ENCODE data around the gene GSTT4.
"Not testable (repeated sequence)": the region's sequence is repeated elsewhere in the genome, so short reads cannot be mapped to it uniquely, and the experiment has no call there.

Gene GSTT4

GRCh38 chr22:24003887-24004286, 1.4 kb downstream of the GSTT4 start:
- no peaks in the 10 kb centered on the region for H3K27me3 ChIP-seq
- no peaks in the 10 kb centered on the region for H3K4me1 ChIP-seq
- no peaks in the 10 kb centered on the region for H3K36me3 ChIP-seq
- H3K4me3 ChIP-seq (ENCODE audit: low read depth, low read length): no peak overlapping the region
- H3K9me3 ChIP-seq: no peaks in the 10 kb centered on the region
- no peak for TF ChIP-seq CTCF (IDR thresholded peaks at IDR 0.05; ENCODE audit: low read depth, low read length)
- no peak for DNase-seq

GRCh38 chr22:24002851-24003250, 2.4 kb downstream of the GSTT4 start:
- TF ChIP-seq CTCF (IDR thresholded peaks at IDR 0.05; ENCODE audit: low read depth, low read length): no peak
- no peaks in the 10 kb centered on the region for H3K36me3 ChIP-seq
- no peak overlapping the region for H3K4me3 ChIP-seq (ENCODE audit: low read depth, low read length)
- DNase-seq: no peak
- H3K27me3 ChIP-seq: no peaks in the 10 kb centered on the region
- H3K4me1 ChIP-seq: no peaks in the 10 kb centered on the region
- no peaks in the 10 kb centered on the region for H3K9me3 ChIP-seq

- no peaks in the 10 kb centered on the region for H3K4me1 ChIP-seq
- no peaks in the 10 kb centered on the region for H3K36me3 ChIP-seq
- H3K27me3 ChIP-seq: no peaks in the 10 kb centered on the region
- no peak overlapping the region for H3K4me3 ChIP-seq (ENCODE audit: low read depth, low read length)
- H3K9me3 ChIP-seq: no peaks in the 10 kb centered on the region
- no peak for TF ChIP-seq CTCF (IDR thresholded peaks at IDR 0.05; ENCODE audit: low read depth, low read length)
- no peak for DNase-seq
Measured at GRCh38 chr22:24002272-24002671, 3.0 kb downstream of the GSTT4 start.

- no peaks in the 10 kb centered on the region for H3K4me1 ChIP-seq
- no peak for TF ChIP-seq CTCF (IDR thresholded peaks at IDR 0.05; ENCODE audit: low read depth, low read length)
Measured at GRCh38 chr22:24001314-24001713, 3.9 kb downstream of the GSTT4 start.

GRCh38 chr22:23999779-24000178, 5.5 kb downstream of the GSTT4 start:
- H3K36me3 ChIP-seq; DNase-seq; H3K9me3 ChIP-seq; H3K4me1 ChIP-seq; H3K27me3 ChIP-seq; H3K4me3 ChIP-seq (ENCODE audit: low read depth, low read length): not testable (repeated sequence)

More at GRCh38 chr22:24001314-24001713, 3.9 kb downstream of the GSTT4 start:
- no peaks in the 10 kb centered on the region for H3K36me3 ChIP-seq
- no peak for DNase-seq
- no peak overlapping the region for H3K4me3 ChIP-seq (ENCODE audit: low read depth, low read length)
- no peaks in the 10 kb centered on the region for H3K9me3 ChIP-seq
- H3K27me3 ChIP-seq: no peaks in the 10 kb centered on the region

GRCh38 chr22:23997092-23997491, 8.2 kb downstream of the GSTT4 start:
- DNase-seq: no peak
- no peak for TF ChIP-seq CTCF (IDR thresholded peaks at IDR 0.05; ENCODE audit: low read depth, low read length)
- Histone ChIP-seq H3K4me1 (no peaks in the 10 kb centered on the region), H3K9me3 (no peaks in the 10 kb centered on the region), H3K4me3 (ENCODE audit: low read depth, low read length) (no peak overlapping the region), H3K36me3 (no peaks in the 10 kb centered on the region), H3K27me3 (no peaks in the 10 kb centered on the region)

- H3K36me3 ChIP-seq; H3K27me3 ChIP-seq; H3K4me3 ChIP-seq (ENCODE audit: low read depth, low read length); H3K4me1 ChIP-seq; H3K9me3 ChIP-seq: not testable (repeated sequence)
- peak; percentile 42 for DNase-seq
Measured at GRCh38 chr22:23993581-23994177, 11.6 kb downstream of the GSTT4 start.

GRCh38 chr22:23993080-23993479, 12.2 kb downstream of the GSTT4 start:
- H3K9me3 ChIP-seq; H3K4me3 ChIP-seq (ENCODE audit: low read depth, low read length); H3K4me1 ChIP-seq; DNase-seq; H3K36me3 ChIP-seq; H3K27me3 ChIP-seq: not testable (repeated sequence)

- DNase-seq; H3K4me3 ChIP-seq (ENCODE audit: low read depth, low read length); H3K36me3 ChIP-seq; H3K4me1 ChIP-seq; H3K27me3 ChIP-seq; H3K9me3 ChIP-seq: not testable (repeated sequence)
Measured at GRCh38 chr22:23989583-23990244, 15.5 kb downstream of the GSTT4 start.

GRCh38 chr22:23986538-23987178, 18.6 kb downstream of the GSTT4 start:
- not testable (repeated sequence) for H3K9me3 ChIP-seq; H3K4me1 ChIP-seq; H3K36me3 ChIP-seq; H3K27me3 ChIP-seq; DNase-seq; H3K4me3 ChIP-seq (ENCODE audit: low read depth, low read length)
